Measurements from ENCODE around the gene PCNX1.
A peak's percentile ranks its signal among the peaks of the same experiment; 100 is the strongest.

The PCNX1 gene

GRCh38 chr14:70889555-70889954 is 17.7 kb upstream of the PCNX1 start:
- DNase-seq = no peak

GRCh38 chr14:70890826-70891659 is 16.2 kb upstream of the PCNX1 start:
- DNase-seq = no peak

GRCh38 chr14:70891737-70892136 is 15.5 kb upstream of the PCNX1 start:
- no peak for DNase-seq

GRCh38 chr14:70893062-70893845 is 14.0 kb upstream of the PCNX1 start:
- DNase-seq = no peak

- DNase-seq = no peak
These were observed 13.4 kb upstream of the PCNX1 start for GRCh38 chr14:70893858-70894291.

GRCh38 chr14:70894868-70895267 is 12.4 kb upstream of the PCNX1 start:
- DNase-seq = no peak

GRCh38 chr14:70896317-70896716 is 10.9 kb upstream of the PCNX1 start:
- no peak for DNase-seq

- DNase-seq = no peak
These were observed 10.3 kb upstream of the PCNX1 start for GRCh38 chr14:70896981-70897380.

- DNase-seq = no peak
These were observed 9.8 kb upstream of the PCNX1 start for GRCh38 chr14:70897464-70897863.

- DNase-seq = no peak
These were observed 9.0 kb upstream of the PCNX1 start for GRCh38 chr14:70898111-70898745.

GRCh38 chr14:70901269-70901668 is 6.0 kb upstream of the PCNX1 start:
- DNase-seq = no peak

- DNase-seq = no peak
These were observed 5.1 kb upstream of the PCNX1 start for GRCh38 chr14:70902184-70902583.

- DNase-seq = no peak
These were observed 2.9 kb upstream of the PCNX1 start for GRCh38 chr14:70904373-70904772.

- no peak for DNase-seq
These were observed 2.0 kb upstream of the PCNX1 start for GRCh38 chr14:70905301-70905700.

GRCh38 chr14:70906793-70907175 is 475 bp upstream of the PCNX1 start:
- no peak for DNase-seq

GRCh38 chr14:70907996-70908934 is 1.0 kb downstream of the PCNX1 start:
- DNase-seq = peak; percentile 15 to 51

GRCh38 chr14:70908935-70909641 is 1.8 kb downstream of the PCNX1 start:
- no peak for DNase-seq

GRCh38 chr14:70909733-70910614 is 2.7 kb downstream of the PCNX1 start:
- peak in 1 of 2 donors; percentile 44 for DNase-seq

- no peak for DNase-seq
These were observed 8.2 kb downstream of the PCNX1 start for GRCh38 chr14:70915415-70915814.

GRCh38 chr14:70916300-70916699 is 9.0 kb downstream of the PCNX1 start:
- DNase-seq = no peak

- no peak for DNase-seq
These were observed 9.5 kb downstream of the PCNX1 start for GRCh38 chr14:70916799-70917198.
